Bronchial epithelial cell (primary cell): ENCODE measurements around the gene FBXO5. TPM values are rescaled to one million over a fixed set of nuclear protein-coding genes. Genes with fewer than 3 reads are reported as not detected.
A peak's percentile ranks its signal among the peaks of the same experiment; 100 is the strongest.
"Not testable (repeated sequence)": the region's sequence is repeated elsewhere in the genome, so short reads cannot be mapped to it uniquely, and the experiment has no call there.

ENCODE experiments used
- DNase-seq: peaks from one replicate; pipeline ENCODE4 v3.0.0-alpha.2; 2010; ENCODE audit warnings: low read depth
- FAIRE-seq: peaks from 2 replicates; lab custom pipeline; 2011; peaks lifted over from hg19 to GRCh38; lab: Jason Lieb, UNC
- H3K27me3 ChIP-seq: 2 replicates; pipeline ENCODE4 v1.5.1; 2011; ENCODE audit warnings: low read length; ENCODE audit not compliant: control insufficient read depth, insufficient read depth
- H3K36me3 ChIP-seq: 2 replicates; pipeline ENCODE4 v1.5.1; 2011; ENCODE audit warnings: low read length; ENCODE audit not compliant: control insufficient read depth, insufficient read depth
- H3K4me3 ChIP-seq: 2 replicates; pipeline ENCODE4 v1.5.1; 2011; ENCODE audit warnings: mild to moderate bottlenecking, low read depth, low read length, control low read depth
- total RNA-seq: library from RNA; depleted of rRNA; stranded (reverse); fragments of >200 nt; gene quantifications from 2 replicates; pipeline ENCODE4 v1.2.1, GENCODE V29; 2014
- TF ChIP-seq, protein P1 (sequence below): IDR thresholded peaks from 2 replicates; pipeline ENCODE4 v1.5.1; 2011; ENCODE audit warnings: mild to moderate bottlenecking, moderate library complexity, low read length, control low read depth, inconsistent platforms; ENCODE audit not compliant: insufficient read depth, severe bottlenecking

The FBXO5 gene
- total RNA-seq, 1 donor from 2014 or later, result 1.8 TPM

DNA sequence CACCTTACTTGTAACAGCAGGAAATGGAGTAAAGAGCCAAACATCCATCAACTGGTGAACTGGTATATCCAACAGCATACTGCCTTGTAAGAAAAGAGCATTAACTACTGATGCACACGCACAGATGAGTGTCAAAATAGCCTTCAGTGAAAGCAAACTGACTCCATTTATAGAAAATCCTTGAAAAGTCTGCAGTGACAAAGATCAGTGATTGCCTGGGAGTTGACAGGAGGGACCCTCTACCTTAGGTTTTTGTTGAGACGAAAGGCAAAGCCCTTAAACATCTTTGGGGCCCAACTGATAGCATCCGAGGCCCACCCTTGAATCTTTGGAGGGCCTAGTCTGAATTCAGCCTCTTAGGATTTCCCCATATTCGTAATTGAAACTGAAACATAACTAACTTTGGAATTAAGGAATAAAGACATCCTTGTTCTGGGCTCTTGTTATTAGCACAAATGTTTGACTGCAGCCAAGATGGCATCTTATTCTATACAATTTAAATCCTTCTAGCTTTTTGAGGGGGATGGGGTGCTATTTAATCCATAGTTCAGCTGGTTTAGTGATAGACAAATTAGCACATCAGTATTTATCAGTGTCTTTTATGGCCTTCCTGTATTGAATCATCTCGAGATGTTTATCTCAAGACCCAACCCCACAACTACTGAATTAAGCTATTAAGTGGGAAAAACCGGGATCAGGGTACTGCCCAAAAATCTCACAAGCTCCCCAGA lies 13.0 kb downstream of the FBXO5 start:
- FAIRE-seq, result no peak
- DNase-seq, result no peak
- Histone ChIP-seq H3K4me3 (no peak overlapping the region), H3K27me3 (no peaks in the 10 kb centered on the region), H3K36me3 (no peaks in the 10 kb centered on the region)
- TF ChIP-seq, protein P1, sequence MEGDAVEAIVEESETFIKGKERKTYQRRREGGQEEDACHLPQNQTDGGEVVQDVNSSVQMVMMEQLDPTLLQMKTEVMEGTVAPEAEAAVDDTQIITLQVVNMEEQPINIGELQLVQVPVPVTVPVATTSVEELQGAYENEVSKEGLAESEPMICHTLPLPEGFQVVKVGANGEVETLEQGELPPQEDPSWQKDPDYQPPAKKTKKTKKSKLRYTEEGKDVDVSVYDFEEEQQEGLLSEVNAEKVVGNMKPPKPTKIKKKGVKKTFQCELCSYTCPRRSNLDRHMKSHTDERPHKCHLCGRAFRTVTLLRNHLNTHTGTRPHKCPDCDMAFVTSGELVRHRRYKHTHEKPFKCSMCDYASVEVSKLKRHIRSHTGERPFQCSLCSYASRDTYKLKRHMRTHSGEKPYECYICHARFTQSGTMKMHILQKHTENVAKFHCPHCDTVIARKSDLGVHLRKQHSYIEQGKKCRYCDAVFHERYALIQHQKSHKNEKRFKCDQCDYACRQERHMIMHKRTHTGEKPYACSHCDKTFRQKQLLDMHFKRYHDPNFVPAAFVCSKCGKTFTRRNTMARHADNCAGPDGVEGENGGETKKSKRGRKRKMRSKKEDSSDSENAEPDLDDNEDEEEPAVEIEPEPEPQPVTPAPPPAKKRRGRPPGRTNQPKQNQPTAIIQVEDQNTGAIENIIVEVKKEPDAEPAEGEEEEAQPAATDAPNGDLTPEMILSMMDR, result no peak

DNA sequence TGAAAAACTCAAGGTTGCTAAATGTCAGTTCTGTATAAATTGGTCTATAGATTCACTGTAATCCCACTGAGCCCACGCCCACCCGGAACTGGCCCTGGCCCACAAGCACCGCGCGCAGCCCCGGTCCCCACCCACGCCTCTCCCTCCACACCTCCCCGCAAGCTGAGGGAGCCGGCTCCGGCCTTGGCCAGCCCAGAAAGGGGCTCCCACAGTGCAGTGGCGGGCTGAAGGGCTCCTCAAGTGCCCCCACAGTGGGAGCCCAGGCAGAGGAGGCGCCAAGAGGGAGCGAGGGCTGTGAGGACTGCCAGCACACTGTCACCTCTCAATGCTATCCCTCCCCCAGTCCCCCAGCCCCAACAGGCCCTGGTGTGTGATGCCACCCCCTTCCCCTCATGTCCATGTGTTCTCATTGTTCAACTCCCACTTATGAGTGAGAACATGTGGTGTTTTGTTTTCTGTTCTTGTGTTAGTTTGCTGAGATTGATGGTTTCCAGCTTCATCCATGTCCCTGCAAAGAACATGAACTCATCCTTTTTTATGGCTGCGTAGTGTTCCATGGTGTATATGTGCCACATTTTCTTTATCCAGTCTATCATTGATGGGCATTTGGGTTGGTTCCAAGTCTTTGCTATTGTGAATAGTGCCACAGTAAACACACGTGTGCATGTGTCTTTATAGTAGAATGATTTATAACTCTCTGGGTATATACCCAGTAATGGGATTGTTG lies 16.5 kb downstream of the FBXO5 start:
- FAIRE-seq, H3K27me3 ChIP-seq, H3K4me3 ChIP-seq, H3K36me3 ChIP-seq, DNase-seq: not testable (repeated sequence)

DNA sequence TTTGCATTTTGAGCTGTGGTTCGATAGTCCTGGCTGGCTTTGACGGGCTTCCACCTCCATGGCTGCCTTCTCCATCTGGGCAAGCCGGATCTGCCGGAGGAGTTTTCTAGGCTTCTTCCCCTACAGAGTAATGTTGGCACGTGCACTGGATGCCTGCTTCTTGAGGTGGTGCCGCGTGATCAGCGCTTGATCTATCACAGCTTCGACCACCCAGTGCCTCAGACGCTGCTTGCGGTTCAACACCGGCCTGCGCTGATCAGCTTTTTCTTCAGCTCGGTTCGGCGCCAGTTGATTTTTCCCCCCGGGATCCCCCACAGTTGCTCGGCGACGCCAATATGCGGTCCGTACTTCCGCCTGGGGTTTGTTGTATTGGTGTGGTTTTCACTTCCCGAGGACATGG lies 23.5 kb downstream of the FBXO5 start:
- Histone ChIP-seq H3K36me3 (no peaks in the 10 kb centered on the region), H3K27me3 (no peaks in the 10 kb centered on the region), H3K4me3 (no peak overlapping the region)
- FAIRE-seq, result peak; percentile 43
- TF ChIP-seq, protein P1, result no peak
- DNase-seq, result no peak

DNA sequence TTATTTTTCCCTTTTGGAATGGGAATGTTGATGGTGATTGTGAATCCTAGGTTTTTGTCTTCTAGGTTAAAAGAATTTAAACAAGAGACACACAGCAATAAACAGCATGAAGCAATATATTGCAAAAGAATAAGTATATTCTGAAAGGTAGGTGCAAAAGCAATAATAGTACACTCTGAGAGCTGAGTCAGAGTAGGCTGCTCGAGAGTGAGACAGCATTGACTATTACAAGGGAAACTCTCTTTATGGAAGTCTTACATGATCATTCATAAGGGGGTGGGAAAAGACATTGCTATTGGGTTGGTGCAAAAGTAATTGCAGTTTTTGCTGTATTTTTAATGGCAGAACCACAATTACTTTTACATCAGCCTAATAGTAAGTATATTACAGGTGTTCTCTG lies 25.0 kb downstream of the FBXO5 start:
- no peak overlapping the region for H3K4me3 ChIP-seq
- FAIRE-seq, result no peak
- H3K27me3 ChIP-seq, result no peaks in the 10 kb centered on the region
- TF ChIP-seq, protein P1, result no peak
- H3K36me3 ChIP-seq, result no peaks in the 10 kb centered on the region
- peak; percentile 26 for DNase-seq

DNA sequence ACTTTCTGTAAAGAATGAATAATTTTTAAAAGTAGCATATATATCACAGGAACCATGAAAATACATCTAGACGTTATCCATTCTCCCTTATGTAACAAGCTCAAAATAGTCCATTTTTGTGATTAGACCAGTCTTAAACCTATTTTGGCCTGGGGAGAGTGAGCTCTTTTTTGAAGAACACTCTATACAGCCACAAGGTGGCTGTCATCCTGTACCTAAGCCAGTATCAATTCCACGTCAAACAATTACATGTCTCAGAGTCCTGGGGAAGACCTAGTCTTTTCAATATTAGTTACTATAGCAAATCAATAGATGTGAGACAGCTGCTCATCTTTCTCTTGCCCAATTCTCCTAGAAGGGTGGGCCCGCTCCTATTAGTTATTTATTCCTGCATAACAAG lies 28.4 kb downstream of the FBXO5 start:
- TF ChIP-seq, protein P1, result peak; percentile 25
- no peaks in the 10 kb centered on the region for H3K27me3 ChIP-seq
- FAIRE-seq (no peak), DNase-seq (no peak)
- H3K4me3 ChIP-seq, result no peak overlapping the region
- H3K36me3 ChIP-seq, result no peaks in the 10 kb centered on the region

DNA sequence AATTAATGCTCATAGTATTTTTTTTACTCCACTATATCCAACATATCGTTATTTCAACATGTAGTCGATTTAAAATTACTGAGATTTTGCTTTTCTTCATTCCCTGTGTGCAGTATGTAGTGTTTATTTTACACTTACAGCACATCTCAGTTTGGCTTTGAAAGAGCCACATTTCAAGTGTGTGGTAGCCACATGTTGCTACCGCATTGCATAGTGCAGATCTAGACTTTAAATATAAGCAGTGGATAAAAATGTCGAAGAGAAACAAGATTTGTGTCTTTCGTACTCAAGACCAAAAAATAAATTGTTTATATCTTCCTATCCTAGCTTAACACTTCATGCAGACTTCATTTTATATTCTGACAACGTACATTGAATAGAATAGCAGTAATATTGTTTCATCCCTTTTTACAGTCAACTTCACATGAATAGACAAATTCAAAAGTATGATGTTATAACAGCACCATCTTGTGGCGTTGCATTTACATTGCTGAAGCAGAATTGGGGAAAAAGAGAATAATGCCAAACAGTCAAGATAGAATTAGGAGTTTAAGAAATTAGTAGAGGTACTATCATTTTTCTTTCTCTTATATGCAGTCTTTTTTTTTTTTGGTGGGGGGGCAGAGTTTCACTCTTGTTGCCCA lies 29.9 kb downstream of the FBXO5 start:
- no peak overlapping the region for H3K4me3 ChIP-seq
- no peaks in the 10 kb centered on the region for H3K27me3 ChIP-seq
- peak; percentile 55 for DNase-seq
- TF ChIP-seq, protein P1, result peak; percentile 41
- FAIRE-seq, result no peak
- no peaks in the 10 kb centered on the region for H3K36me3 ChIP-seq
